ENCODE results near the gene TMEM132C.

TMEM132C gene

GRCh38 chr12:128671528-128672042, 404.6 kb downstream of the TMEM132C start:
- TF ChIP-seq POLR2AphosphoS5 (IDR thresholded peaks at IDR 0.05; ENCODE audit: low read depth) (no peak), SPI1 (IDR thresholded peaks at IDR 0.05; ENCODE audit: borderline replicate concordance, low read depth) (no peak), CTCF (IDR thresholded peaks at IDR 0.05; ENCODE audit: insufficient read depth, low read length) (no peak), GABPA (IDR thresholded peaks at IDR 0.05; ENCODE audit: low read depth) (no peak)
- TF ChIP-seq, protein P1, sequence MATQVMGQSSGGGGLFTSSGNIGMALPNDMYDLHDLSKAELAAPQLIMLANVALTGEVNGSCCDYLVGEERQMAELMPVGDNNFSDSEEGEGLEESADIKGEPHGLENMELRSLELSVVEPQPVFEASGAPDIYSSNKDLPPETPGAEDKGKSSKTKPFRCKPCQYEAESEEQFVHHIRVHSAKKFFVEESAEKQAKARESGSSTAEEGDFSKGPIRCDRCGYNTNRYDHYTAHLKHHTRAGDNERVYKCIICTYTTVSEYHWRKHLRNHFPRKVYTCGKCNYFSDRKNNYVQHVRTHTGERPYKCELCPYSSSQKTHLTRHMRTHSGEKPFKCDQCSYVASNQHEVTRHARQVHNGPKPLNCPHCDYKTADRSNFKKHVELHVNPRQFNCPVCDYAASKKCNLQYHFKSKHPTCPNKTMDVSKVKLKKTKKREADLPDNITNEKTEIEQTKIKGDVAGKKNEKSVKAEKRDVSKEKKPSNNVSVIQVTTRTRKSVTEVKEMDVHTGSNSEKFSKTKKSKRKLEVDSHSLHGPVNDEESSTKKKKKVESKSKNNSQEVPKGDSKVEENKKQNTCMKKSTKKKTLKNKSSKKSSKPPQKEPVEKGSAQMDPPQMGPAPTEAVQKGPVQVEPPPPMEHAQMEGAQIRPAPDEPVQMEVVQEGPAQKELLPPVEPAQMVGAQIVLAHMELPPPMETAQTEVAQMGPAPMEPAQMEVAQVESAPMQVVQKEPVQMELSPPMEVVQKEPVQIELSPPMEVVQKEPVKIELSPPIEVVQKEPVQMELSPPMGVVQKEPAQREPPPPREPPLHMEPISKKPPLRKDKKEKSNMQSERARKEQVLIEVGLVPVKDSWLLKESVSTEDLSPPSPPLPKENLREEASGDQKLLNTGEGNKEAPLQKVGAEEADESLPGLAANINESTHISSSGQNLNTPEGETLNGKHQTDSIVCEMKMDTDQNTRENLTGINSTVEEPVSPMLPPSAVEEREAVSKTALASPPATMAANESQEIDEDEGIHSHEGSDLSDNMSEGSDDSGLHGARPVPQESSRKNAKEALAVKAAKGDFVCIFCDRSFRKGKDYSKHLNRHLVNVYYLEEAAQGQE (IDR thresholded peaks at IDR 0.05; ENCODE audit: insufficient replicate concordance, low read depth), result no peak
- no peak for DNase-seq (ENCODE audit: low read depth in 1 of 2, low spot score in 1 of 2)
- Histone ChIP-seq H3K4me3 (replicated peaks; ENCODE audit: insufficient read depth, low read length) (no peak overlapping the region), H3K27me3 (ENCODE audit: insufficient read depth, poor library complexity, severe bottlenecking) (no peaks in the 10 kb centered on the region), H3K27ac (replicated peaks) (no peak overlapping the region)

DNA sequence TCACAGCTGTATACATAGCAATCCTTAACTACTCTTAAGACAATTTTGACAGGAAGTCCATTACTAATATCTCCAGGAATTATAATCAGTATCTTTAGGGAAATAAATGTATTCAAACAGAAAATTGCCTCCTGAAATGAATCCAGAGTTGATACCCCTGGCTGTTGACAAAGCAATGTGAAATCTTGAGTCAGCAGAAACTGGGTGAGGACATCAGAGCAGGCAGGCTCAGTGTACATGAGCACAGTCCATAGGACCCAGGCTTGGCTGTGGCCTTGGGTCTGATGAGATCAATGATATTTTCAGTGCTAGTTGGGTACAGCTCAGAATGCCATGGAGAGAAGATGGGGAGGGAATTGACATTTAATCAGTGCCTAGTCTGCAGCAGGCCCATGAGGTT, 405.5 kb downstream of the TMEM132C start:
- TF ChIP-seq GABPA (IDR thresholded peaks at IDR 0.05; ENCODE audit: low read depth), result no peak
- H3K27me3 ChIP-seq (ENCODE audit: insufficient read depth, poor library complexity, severe bottlenecking), result no peaks in the 10 kb centered on the region
- no peak for DNase-seq (ENCODE audit: low read depth in 1 of 2, low spot score in 1 of 2)
- H3K4me3 ChIP-seq (replicated peaks; ENCODE audit: insufficient read depth, low read length), result no peak overlapping the region
- no peak overlapping the region for H3K27ac ChIP-seq (replicated peaks)

GRCh38 chr12:128672893-128673292, 405.9 kb downstream of the TMEM132C start:
- no peak overlapping the region for H3K27ac ChIP-seq (replicated peaks)
- no peak overlapping the region for H3K4me3 ChIP-seq (replicated peaks; ENCODE audit: insufficient read depth, low read length)
- no peaks in the 10 kb centered on the region for H3K27me3 ChIP-seq (ENCODE audit: insufficient read depth, poor library complexity, severe bottlenecking)
- TF ChIP-seq, protein P1 (IDR thresholded peaks at IDR 0.05; ENCODE audit: insufficient replicate concordance, low read depth), result no peak
- no peak for TF ChIP-seq SPI1 (IDR thresholded peaks at IDR 0.05; ENCODE audit: borderline replicate concordance, low read depth)
- DNase-seq (ENCODE audit: low read depth in 1 of 2, low spot score in 1 of 2), result no peak

GRCh38 chr12:128675576-128675975, 408.6 kb downstream of the TMEM132C start:
- Histone ChIP-seq H3K27me3 (ENCODE audit: insufficient read depth, poor library complexity, severe bottlenecking) (no peaks in the 10 kb centered on the region), H3K27ac (replicated peaks) (no peak overlapping the region)
- no peak for TF ChIP-seq CTCF (IDR thresholded peaks at IDR 0.05; ENCODE audit: insufficient read depth, low read length)
- TF ChIP-seq, protein P1 (IDR thresholded peaks at IDR 0.05; ENCODE audit: insufficient replicate concordance, low read depth), result no peak
- no peak for TF ChIP-seq GABPA (IDR thresholded peaks at IDR 0.05; ENCODE audit: low read depth)
- TF ChIP-seq POLR2AphosphoS5 (IDR thresholded peaks at IDR 0.05; ENCODE audit: low read depth), result no peak
- no peak for TF ChIP-seq SPI1 (IDR thresholded peaks at IDR 0.05; ENCODE audit: borderline replicate concordance, low read depth)

More at GRCh38 chr12:128675576-128675975, 408.6 kb downstream of the TMEM132C start:
- no peak for DNase-seq (ENCODE audit: low read depth in 1 of 2, low spot score in 1 of 2)
- no peak overlapping the region for H3K4me3 ChIP-seq (replicated peaks; ENCODE audit: insufficient read depth, low read length)

All from HL-60 (cell line).